RCC 7860 (cell line): ENCODE data around the gene MICALL2.

Experiments used
- DNase-seq: peaks from one replicate; pipeline ENCODE4 v3.0.0-alpha.2; 2015; ENCODE audit warnings: low spot score
- FAIRE-seq: peaks from 2 replicates; lab custom pipeline; 2012; peaks lifted over from hg19 to GRCh38; lab: Jason Lieb, UNC

The MICALL2 gene

GRCh38 chr7:1436608-1437007 lies 22.7 kb downstream of the MICALL2 start:
- DNase-seq (no peak), FAIRE-seq (no peak)

DNA sequence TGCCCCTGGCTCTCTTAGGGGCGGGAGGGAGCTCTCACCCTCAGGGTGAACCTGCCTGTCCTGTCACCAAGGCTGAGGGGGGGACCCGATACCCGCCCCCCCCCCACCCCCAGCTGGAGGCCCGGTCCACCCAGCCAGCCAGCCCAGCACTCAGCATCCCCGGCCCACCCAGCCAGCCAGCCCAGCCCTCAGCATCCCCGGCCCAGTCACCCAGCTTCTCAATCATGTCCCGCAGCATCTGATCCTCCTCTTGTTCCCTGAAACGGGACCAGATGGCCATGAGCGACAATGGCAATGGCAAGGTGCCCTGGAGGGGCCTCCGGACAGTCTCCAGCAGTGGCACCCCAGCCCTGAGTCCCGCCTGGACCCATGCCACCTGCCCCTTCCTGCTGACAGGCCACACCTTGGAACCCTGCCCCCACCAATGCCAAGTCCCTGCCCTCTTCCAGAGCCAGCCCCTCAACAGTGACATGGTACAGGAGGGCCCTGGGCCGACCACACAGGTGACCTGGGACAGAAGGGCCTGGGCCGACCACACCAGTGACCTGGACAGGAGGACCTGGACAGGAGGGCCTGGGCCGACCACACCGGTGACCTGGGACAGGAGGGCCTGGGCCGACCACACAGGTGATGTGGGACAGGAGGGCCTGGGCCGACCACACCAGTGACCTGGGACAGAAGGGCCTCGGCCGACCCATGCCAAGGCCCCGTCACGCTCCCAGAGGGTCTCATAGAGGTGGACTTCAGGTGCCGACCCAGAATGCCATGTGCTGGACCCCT lies 24.2 kb downstream of the MICALL2 start:
- no peak for DNase-seq
- FAIRE-seq = no peak

GRCh38 chr7:1434165-1434718 lies 25.0 kb downstream of the MICALL2 start:
- FAIRE-seq = no peak

DNA sequence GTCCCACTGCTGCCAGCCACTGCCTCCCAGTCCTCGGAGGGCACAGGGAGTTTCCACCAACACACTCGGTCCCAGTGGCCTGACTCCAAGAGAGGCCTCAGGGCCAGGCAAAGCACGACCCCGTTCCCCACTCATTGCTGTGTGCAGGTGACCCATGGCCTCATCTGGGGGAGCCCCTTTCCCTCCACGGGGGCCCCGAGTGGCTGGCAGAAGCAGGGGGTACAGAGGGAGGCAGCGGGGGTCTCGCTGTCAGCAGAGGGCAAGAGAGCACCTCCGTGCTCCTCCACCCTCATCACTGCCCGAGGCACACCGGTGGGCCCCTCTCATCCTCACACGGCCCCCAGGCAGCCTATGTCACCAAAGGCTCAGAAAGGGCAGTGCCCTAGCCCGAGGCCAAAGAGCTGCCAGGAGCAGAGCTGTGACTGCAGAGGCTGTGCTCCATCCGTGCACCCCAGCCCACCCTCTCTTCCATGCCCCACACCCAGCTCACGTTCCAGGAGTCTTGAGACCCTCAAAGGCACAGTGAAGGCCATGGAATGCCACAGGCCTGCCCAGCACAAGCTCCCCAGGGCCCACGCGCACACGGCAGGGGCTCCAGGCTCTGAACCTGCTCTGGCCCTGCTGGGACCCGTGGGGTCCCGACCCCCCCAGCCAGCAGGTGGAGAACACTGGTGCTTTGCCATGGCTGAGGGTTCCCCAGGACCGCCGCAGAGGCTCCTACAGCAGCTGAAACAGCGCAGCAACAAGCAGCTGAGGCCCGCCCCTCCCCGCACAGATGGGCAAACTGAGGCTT lies 25.9 kb downstream of the MICALL2 start:
- no peak for DNase-seq
- FAIRE-seq = no peak

More at GRCh38 chr7:1434165-1434718, 25.0 kb downstream of the MICALL2 start:
- no peak for DNase-seq

GRCh38 chr7:1432411-1433082 lies 26.7 kb downstream of the MICALL2 start:
- DNase-seq (peak; percentile 18), FAIRE-seq (no peak)

GRCh38 chr7:1431634-1432380 lies 27.5 kb downstream of the MICALL2 start:
- FAIRE-seq (no peak), DNase-seq (no peak)

- FAIRE-seq = no peak
Measured at GRCh38 chr7:1431226-1431625, 28.0 kb downstream of the MICALL2 start.

DNA sequence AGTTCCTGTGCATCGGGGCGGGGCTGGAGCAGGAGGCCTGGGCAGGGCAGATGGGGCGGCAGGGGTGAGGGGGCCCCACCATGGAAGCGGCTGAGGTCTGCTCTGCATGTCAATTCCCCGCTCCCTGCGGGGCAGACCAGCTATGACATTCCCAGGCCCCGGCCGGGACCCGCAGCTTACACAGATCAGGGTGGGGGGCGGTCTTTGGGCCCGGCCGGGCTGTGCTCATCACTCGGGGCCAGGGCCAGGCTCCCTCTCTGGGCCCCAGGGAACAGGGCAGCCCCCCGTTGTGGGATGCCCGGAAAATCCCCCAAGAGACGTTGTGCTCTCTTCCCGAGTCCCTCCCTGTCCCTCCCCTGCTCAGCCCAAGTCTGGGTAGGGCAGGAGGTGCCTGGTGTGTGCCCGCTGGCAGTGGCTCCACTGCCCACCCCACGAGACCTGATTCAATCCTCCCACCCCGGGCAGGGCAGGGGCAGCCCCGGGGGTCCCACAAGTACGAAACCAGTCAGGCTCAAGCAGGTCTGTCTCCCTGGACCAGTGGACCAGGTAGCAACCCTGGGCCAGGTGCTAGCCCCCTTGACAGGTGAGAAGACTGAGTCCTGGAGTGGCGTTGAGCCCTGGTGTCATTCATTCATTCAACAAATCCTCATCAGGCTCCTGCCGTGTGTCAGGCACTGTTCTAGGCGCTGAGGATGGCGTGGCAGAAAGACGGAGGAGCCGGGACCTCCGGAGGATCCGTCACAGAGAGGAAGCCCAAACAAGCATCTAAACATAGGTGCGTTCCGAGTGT lies 29.0 kb downstream of the MICALL2 start:
- FAIRE-seq (no peak), DNase-seq (no peak)

More at GRCh38 chr7:1431226-1431625, 28.0 kb downstream of the MICALL2 start:
- no peak for DNase-seq

- DNase-seq (no peak), FAIRE-seq (no peak)
Measured at GRCh38 chr7:1428941-1429501, 30.2 kb downstream of the MICALL2 start.

- DNase-seq (no peak), FAIRE-seq (no peak)
Measured at GRCh38 chr7:1427064-1427657, 32.1 kb downstream of the MICALL2 start.

- FAIRE-seq (no peak), DNase-seq (no peak)
Measured at GRCh38 chr7:1426474-1426873, 32.8 kb downstream of the MICALL2 start.

DNA sequence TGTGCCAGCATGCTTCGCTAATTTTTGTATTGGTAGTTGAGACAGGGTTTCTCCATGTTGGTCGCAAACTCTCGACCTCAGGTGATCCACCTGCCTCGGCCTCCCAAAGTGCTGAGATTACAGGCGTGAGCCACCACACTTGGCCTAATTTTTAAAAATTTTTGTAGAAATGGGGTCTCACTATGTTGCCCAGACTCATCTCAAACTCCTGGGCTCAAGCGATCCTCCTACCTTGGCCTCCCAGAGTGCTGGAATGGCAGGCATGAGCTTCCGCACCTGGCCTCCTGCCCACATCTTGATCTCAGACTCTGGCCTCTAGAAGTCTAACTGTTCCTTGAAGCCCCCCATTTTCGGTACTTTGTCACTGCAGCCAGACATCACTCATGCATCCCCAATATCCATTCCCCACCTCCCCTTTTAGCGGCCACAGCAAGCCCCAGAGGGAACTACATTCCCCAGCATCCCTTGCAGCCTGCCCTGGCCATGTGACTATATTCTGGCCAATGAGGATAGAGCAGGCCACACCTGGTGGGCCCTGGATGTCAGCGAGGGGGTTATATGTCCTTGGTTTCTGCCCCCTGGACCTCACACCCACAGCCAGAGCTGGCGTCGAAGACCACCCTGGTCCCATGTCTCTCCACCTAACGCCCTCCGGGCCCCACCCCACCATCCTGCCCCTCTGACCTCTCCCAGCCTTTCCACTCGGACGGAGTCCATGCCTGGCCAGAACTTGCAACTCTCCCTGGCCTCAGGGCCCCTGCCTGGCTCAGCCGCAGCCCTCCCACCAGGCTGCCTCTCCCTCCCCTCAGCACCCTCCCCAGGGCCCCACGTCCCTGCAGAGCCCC lies 33.8 kb downstream of the MICALL2 start:
- DNase-seq = no peak

DNA sequence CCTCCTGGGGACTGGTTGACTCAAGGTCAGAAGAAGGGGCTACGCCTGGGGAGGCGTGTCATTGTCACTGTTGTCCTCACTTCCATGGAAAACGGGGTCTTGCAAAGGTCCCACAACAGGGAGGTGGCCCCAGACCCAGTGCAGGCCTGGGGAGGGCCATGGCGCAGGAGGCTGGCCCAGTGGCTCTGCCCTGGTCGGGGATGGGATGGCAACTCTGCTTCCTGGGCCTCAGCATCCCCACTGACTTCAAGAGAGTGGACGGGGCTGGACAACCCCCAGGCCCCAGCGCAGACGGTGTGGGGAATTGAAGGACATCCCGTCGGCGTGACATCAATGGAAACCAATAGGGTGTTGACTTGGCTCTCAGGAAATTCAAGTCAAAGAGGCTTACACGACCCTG lies 35.2 kb downstream of the MICALL2 start:
- FAIRE-seq = no peak

More for the DNA sequence above, 33.8 kb downstream of the MICALL2 start:
- no peak for FAIRE-seq

DNA sequence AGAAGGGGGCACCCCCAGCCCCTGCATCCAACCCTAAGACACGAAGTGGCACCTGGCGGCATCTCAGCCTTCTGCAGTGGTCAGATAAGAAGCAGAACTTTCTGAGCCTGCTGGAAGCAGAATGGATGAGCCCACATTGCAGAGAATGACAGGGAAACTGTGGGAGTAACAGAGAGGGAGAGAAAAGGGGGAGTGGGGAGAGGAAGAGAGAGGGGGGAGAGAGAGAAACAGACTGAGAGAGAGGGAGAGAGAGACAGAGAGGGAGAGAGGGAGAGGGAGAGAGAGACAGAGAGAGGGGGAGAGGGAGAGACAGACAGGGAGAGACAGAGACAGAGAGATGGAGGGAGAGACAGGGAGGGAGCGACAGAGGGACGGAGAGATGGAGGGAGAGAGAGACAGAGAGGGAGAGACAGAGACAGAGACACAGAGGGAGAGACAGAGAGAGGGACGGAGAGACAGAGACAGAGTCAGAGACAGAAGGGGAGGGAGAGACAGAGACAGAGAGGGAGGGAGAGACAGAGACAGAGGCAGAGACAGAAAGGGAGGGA lies 35.9 kb downstream of the MICALL2 start:
- DNase-seq (no peak), FAIRE-seq (no peak)

More for the DNA sequence above, 35.2 kb downstream of the MICALL2 start:
- no peak for DNase-seq

DNA sequence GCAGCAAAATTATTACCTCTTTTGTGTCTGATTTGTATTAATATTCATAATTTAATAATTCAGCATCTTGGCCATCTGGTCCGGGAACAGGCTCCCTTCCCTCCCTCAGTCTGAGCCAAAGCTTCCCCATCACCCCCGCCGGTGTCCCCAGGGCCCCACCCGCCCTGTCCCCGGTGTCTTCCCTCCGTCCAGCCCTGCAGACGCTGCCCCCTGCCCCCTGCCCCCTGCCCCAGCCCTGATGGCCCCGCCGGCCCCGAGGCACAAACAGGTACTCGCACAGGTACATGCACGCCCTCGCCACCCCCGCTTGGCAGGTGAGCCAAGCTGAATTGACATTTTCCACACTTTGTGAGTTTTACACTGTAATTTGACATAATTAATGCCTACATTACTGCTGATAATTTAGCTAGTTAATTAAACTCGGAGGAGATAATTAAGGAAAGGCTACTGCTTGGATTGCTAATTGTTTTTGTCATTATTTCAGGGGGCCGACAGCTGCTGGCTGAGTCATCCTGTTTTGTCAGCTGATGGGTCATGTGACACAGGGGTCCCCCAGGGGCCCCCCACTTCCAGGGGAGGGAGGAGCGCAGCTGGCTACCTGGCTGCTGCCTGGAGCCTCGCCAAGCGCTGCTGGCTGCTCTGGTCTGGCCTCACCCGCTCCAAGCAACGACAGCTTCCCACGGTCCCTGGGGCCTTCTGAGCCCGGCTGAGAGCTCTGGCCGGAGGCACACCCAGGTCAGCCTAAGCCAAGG lies 36.6 kb downstream of the MICALL2 start:
- FAIRE-seq = no peak
- DNase-seq = no peak

- DNase-seq = no peak
- no peak for FAIRE-seq
Measured at GRCh38 chr7:1421946-1422345, 37.3 kb downstream of the MICALL2 start.
